Measurements from ENCODE around the gene PAX7. TPM values are rescaled to one million over a fixed set of nuclear protein-coding genes. Genes with fewer than 3 reads are reported as not detected.

Gene PAX7
- total and polyA plus RNA-seq, 9 donors: not detected

DNA sequence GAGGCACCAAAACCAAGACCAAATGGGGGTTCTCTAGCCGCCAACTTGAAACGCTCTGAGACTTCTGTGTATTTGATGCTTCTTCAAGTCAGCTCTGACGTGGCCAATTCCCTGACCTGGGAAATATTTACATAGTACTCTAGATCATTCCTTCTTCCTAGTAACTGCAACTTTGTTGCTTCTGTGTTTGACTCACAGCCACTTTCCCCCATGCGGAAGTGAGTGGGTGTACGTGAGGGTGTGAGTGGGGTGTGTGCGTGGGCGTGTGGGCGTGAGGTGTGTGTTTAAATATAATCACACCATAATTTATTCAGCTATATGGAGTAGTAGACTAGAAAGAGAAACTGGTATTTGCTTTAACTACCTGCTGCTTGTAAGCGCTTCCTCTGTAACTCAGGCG is 117.8 kb downstream of the PAX7 start:
- intact Hi-C loops (cut with DNase I): no loop called here
- Histone ChIP-seq H3K4me1 (ENCODE audit: insufficient read depth) (no peaks in the 10 kb centered on the region), H3K27ac (no peak overlapping the region), H3K36me3 (no peaks in the 10 kb centered on the region), H3K4me3 (no peak overlapping the region), H3K27me3 (no peaks in the 10 kb centered on the region), H3K9me3 (no peaks in the 10 kb centered on the region)
- TF ChIP-seq, protein P1, sequence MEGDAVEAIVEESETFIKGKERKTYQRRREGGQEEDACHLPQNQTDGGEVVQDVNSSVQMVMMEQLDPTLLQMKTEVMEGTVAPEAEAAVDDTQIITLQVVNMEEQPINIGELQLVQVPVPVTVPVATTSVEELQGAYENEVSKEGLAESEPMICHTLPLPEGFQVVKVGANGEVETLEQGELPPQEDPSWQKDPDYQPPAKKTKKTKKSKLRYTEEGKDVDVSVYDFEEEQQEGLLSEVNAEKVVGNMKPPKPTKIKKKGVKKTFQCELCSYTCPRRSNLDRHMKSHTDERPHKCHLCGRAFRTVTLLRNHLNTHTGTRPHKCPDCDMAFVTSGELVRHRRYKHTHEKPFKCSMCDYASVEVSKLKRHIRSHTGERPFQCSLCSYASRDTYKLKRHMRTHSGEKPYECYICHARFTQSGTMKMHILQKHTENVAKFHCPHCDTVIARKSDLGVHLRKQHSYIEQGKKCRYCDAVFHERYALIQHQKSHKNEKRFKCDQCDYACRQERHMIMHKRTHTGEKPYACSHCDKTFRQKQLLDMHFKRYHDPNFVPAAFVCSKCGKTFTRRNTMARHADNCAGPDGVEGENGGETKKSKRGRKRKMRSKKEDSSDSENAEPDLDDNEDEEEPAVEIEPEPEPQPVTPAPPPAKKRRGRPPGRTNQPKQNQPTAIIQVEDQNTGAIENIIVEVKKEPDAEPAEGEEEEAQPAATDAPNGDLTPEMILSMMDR (IDR thresholded peaks at IDR 0.05): no peak
- TF ChIP-seq EP300 (IDR thresholded peaks at IDR 0.05): no peak
- TF ChIP-seq POLR2A (IDR thresholded peaks at IDR 0.05): no peak
- 47 to 63% (median 62%) methylated on average over 10 of the region's 10 CpGs for WGBS, 3 donors
- DNase-seq: no peak

GRCh38 chr1:18749569-18749968 is 118.9 kb downstream of the PAX7 start:
- intact Hi-C loops (cut with DNase I): no loop called here
- no peak for DNase-seq
- Histone ChIP-seq H3K9me3 (no peaks in the 10 kb centered on the region), H3K4me1 (ENCODE audit: insufficient read depth) (no peaks in the 10 kb centered on the region), H3K4me3 (no peak overlapping the region), H3K27ac (no peak overlapping the region), H3K36me3 (no peaks in the 10 kb centered on the region), H3K27me3 (no peaks in the 10 kb centered on the region)
- TF ChIP-seq POLR2A (IDR thresholded peaks at IDR 0.05) (no peak), EP300 (IDR thresholded peaks at IDR 0.05) (no peak)
- TF ChIP-seq, protein P1 (IDR thresholded peaks at IDR 0.05): no peak

DNA sequence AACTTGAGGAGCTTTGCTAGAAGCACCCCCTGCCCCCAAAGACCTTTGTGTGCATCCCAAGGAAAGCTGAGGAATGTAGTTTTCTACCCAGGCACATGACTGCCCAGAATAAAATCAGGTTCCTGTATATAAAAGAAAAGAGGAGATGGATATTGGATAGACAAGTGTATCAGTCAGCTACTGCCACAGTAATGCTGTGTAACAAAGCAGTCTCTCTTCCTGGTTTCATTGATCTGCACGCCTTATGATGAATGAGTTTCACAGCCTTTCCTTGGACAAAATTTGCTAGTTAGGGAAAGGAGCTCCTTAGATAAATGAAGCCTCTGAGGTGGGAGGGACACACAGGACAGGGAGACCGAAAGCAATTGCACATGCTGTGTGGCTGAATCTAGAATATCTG is 120.0 kb downstream of the PAX7 start:
- Histone ChIP-seq H3K27ac (no peak overlapping the region), H3K27me3 (no peaks in the 10 kb centered on the region), H3K36me3 (no peaks in the 10 kb centered on the region), H3K9me3 (no peaks in the 10 kb centered on the region), H3K4me3 (no peak overlapping the region), H3K4me1 (ENCODE audit: insufficient read depth) (no peaks in the 10 kb centered on the region)
- intact Hi-C loops (cut with DNase I): no loop called here
- TF ChIP-seq, protein P1 (IDR thresholded peaks at IDR 0.05): no peak
- TF ChIP-seq POLR2A (IDR thresholded peaks at IDR 0.05) (no peak), EP300 (IDR thresholded peaks at IDR 0.05) (no peak)
- WGBS, 3 donors: 70 to 86% (median 81%) methylated on average over 2 of the region's 2 CpGs
- DNase-seq: no peak

DNA sequence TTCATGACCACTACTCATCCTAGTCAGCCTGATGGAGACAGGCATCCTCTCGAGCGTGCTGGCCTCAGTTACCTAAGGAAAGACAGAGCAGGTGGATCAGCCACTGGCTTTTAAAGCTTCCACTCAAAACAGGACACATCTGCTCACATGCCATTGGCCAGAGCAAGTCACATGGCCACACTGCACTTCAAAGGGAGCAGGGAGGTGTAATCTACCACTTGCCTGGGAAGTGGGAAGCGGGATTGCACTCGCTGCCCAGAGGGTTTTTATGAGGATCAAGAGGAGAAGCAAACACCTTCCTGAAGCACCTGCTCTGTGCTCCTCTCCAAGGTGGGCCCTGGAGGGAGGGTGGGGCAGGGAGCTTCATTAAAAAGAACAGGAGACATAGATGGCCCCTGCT is 120.8 kb downstream of the PAX7 start:
- Histone ChIP-seq H3K36me3 (no peaks in the 10 kb centered on the region), H3K9me3 (no peaks in the 10 kb centered on the region), H3K4me1 (ENCODE audit: insufficient read depth) (no peaks in the 10 kb centered on the region), H3K27ac (no peak overlapping the region), H3K4me3 (no peak overlapping the region), H3K27me3 (no peaks in the 10 kb centered on the region)
- no peak for TF ChIP-seq POLR2A (IDR thresholded peaks at IDR 0.05)
- no peak for TF ChIP-seq EP300 (IDR thresholded peaks at IDR 0.05)
- TF ChIP-seq, protein P1 (IDR thresholded peaks at IDR 0.05): no peak
- intact Hi-C loops (cut with DNase I): no loop called here
- no peak for DNase-seq
- 18 to 31% (median 25%) methylated on average over 4 of the region's 4 CpGs for WGBS, 3 donors

DNA sequence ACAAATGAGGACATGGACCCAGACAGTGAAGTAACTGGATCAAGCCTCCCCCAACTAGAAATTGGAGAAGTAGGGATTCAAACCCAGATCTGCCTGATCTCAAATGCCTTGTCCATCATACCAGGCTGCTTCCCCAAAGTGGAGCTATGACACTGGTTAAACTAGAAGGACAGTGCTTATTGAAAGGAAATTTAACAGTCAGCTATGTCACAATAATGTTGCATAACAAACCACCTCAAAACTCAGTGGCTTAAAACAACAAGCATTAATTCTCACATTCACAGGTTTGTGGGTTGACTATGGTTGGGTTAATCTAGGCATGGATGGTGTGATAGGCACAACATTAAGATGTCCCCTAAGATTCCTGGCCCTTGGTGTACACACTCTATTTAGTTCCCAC is 121.8 kb downstream of the PAX7 start:
- H3K27me3 ChIP-seq: no peaks in the 10 kb centered on the region
- intact Hi-C loops (cut with DNase I): no loop called here

More for the DNA sequence above, 121.8 kb downstream of the PAX7 start:
- Histone ChIP-seq H3K9me3 (no peaks in the 10 kb centered on the region), H3K4me3 (no peak overlapping the region), H3K27ac (no peak overlapping the region), H3K4me1 (ENCODE audit: insufficient read depth) (no peaks in the 10 kb centered on the region), H3K36me3 (no peaks in the 10 kb centered on the region)
- DNase-seq: no peak
- TF ChIP-seq POLR2A (IDR thresholded peaks at IDR 0.05) (no peak), EP300 (IDR thresholded peaks at IDR 0.05) (no peak)
- TF ChIP-seq, protein P1 (IDR thresholded peaks at IDR 0.05): no peak
